HG03354 (cell line): ENCODE measurements around the gene NHSL2.

Experiments
- ATAC-seq: cut with Tn5 transposase; IDR thresholded peaks from one replicate; pipeline ENCODE4 v1.9.1; 2021; ENCODE audit warnings: mild to moderate bottlenecking; ENCODE audit not compliant: unreplicated experiment, poor library complexity, severe bottlenecking

Gene NHSL2

GRCh38 chrX:71976753-71977152 lies 66.1 kb downstream of the NHSL2 start:
- no peak for ATAC-seq

GRCh38 chrX:71978164-71978563 lies 67.5 kb downstream of the NHSL2 start:
- ATAC-seq, result no peak

- no peak for ATAC-seq
Measured at GRCh38 chrX:71989768-71990426, 79.3 kb downstream of the NHSL2 start.

- ATAC-seq, result no peak
Measured at GRCh38 chrX:71990518-71990917, 79.9 kb downstream of the NHSL2 start.

GRCh38 chrX:71991164-71991563 lies 80.5 kb downstream of the NHSL2 start:
- ATAC-seq, result no peak

GRCh38 chrX:71992711-71993110 lies 82.1 kb downstream of the NHSL2 start:
- no peak for ATAC-seq

- no peak for ATAC-seq
Measured at GRCh38 chrX:71993371-71993770, 82.7 kb downstream of the NHSL2 start.

GRCh38 chrX:71994601-71995000 lies 84.0 kb downstream of the NHSL2 start:
- ATAC-seq, result no peak

- ATAC-seq, result no peak
Measured at GRCh38 chrX:71995122-71995521, 84.5 kb downstream of the NHSL2 start.

GRCh38 chrX:71996136-71996535 lies 85.5 kb downstream of the NHSL2 start:
- no peak for ATAC-seq

GRCh38 chrX:71996826-71997225 lies 86.2 kb downstream of the NHSL2 start:
- ATAC-seq, result no peak

GRCh38 chrX:71997320-71997719 lies 86.7 kb downstream of the NHSL2 start:
- ATAC-seq, result no peak

GRCh38 chrX:71998836-71999509 lies 88.3 kb downstream of the NHSL2 start:
- no peak for ATAC-seq

- ATAC-seq, result no peak
Measured at GRCh38 chrX:71999535-71999934, 88.9 kb downstream of the NHSL2 start.

GRCh38 chrX:72001471-72001870 lies 90.8 kb downstream of the NHSL2 start:
- ATAC-seq, result no peak

- ATAC-seq, result no peak
Measured at GRCh38 chrX:72001906-72002305, 91.3 kb downstream of the NHSL2 start.

GRCh38 chrX:72002875-72003274 lies 92.2 kb downstream of the NHSL2 start:
- ATAC-seq, result no peak

GRCh38 chrX:72003811-72004750 lies 93.4 kb downstream of the NHSL2 start:
- no peak for ATAC-seq

GRCh38 chrX:72005046-72005445 lies 94.4 kb downstream of the NHSL2 start:
- no peak for ATAC-seq

- no peak for ATAC-seq
Measured at GRCh38 chrX:72006461-72006860, 95.8 kb downstream of the NHSL2 start.

- ATAC-seq, result no peak
Measured at GRCh38 chrX:72009731-72010130, 99.1 kb downstream of the NHSL2 start.
